ENCODE measurements around the gene WIPF3.

WIPF3 gene, protein sequence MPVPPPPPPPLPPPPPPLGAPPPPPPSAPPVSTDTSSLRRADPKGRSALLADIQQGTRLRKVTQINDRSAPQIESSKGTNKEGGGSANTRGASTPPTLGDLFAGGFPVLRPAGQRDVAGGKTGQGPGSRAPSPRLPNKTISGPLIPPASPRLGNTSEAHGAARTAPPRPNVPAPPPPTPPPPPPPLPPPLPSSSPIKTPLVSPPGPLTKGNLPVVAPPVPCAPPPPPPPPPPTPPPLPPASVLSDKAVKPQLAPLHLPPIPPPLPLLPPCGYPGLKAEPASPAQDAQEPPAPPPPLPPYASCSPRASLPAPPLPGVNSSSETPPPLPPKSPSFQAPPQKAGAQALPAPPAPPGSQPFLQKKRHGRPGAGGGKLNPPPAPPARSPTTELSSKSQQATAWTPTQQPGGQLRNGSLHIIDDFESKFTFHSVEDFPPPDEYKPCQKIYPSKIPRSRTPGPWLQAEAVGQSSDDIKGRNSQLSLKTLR

DNA sequence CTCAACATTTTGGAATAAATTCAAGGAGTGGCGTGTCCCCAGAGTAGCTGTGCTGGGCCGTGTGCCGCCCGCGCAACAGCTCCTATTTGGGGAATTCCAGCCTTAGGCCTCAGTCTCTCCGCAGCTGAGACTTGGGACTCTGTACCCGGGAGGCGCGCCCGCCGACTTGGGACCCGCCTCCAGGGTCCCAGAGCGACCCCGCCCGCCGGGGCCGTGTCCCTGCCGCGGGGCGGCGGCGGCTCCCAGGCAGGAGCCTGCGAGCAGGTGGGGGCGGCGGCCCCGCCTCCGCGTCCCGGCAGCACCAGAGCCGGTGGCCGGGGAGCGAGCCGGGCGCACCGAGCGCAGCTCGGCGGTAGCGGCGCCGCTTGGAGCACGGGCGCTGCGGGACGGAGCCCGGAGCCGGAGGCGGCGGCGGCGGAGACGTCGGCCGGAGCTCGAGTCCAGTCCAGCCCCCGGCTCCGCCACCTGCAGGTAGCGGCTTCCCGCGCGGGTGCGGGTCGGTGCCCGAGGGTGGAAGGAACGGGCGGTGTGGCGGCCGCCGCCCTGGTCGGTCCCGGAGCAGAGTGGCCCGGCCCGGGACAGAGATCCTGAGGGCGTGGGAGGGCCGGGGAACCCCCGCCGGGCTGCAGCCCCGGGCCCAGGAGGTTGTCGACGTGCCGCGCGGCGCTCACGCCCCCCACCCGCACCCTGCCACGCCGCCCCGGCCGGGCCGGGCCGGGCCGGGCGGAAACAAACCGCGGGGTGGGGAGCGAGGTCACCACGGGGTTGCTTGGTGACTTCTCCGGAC is at the start of gene WIPF3:
Gene WIPF3, plus strand, starts transcription at position 301 of the 787 bp plus-strand sequence. CDS start 28,217 bp downstream, outside the sequence.
- no peak for DNase-seq (ENCODE audit: low read depth)

DNA sequence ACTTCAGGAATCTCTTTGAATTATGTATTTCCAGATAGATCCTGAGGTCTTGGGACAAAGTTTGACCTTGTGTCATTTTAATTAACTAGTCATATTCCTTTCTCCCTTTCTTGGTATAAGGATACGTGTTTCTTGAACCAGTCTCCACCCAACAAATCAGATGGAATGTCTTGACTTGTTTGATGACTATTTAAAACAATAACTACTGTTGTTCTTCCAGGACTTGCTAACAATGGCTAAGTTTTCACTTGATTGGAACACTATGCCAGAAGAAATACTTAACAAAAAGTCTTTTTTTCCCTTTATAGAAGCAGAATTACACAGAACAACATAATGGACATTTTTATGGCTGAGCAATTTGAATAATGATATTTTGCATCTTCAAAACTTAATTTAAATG is 43.0 kb upstream of the WIPF3 start:
- DNase-seq (ENCODE audit: low read depth), result no peak

DNA sequence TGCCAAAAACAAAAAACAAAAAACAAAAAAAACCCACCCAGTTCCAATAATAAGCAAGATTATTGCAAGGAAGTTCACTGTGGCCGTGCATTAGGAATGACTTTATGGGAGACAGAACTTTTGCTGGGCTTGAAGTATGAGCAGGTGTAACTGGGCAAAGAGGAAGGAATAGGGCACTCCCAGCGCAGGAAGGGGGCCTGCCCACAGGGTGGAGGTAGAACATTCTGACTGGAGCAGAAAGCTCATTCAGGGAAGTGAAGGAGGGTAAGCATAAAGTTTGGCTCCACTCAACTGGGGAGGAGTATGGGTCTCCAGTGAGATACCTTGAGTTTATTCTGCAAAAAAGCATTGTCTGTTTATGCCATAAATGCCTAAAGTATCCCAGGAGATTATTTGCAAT is 42.1 kb upstream of the WIPF3 start:
- DNase-seq (ENCODE audit: low read depth), result no peak

DNA sequence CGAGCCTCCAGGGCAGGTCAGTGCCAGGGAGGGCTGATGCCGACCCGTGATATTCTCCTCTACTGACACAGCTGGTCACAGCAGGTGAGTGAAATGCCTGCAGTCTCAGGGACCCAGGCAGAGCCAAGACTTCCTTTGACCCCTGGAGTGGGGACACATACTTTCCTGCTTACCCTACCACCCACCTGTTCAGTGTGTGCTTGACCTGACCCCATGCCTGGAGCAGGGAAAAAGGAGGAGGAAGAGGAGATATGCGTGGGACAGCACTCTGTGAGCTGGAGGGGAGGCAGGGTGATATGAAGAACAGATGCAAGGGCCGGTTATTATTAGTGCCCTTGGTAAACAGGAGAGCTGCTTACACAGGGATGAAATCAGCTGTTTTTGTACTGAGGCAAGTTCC is 40.8 kb upstream of the WIPF3 start:
- no peak for DNase-seq (ENCODE audit: low read depth)

DNA sequence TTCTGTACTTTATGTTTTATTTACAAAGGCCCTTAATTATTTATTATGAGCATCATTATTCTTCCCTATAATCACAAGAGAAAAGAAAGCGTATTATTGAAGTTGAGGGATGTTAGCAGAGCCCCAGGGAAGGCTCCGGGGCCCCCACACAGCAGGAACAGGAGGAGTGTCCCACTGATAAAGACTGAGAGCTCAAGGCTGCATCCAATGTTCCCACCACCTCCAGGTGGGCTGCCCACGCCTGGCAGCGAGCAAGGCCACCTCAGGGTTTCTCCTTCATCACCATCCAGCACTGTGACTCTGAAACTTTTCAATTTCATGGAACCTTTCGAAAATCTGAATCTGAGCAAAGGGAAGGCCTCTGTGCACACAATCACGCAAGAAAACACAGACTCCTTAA is 35.9 kb upstream of the WIPF3 start:
- no peak for DNase-seq (ENCODE audit: low read depth)

DNA sequence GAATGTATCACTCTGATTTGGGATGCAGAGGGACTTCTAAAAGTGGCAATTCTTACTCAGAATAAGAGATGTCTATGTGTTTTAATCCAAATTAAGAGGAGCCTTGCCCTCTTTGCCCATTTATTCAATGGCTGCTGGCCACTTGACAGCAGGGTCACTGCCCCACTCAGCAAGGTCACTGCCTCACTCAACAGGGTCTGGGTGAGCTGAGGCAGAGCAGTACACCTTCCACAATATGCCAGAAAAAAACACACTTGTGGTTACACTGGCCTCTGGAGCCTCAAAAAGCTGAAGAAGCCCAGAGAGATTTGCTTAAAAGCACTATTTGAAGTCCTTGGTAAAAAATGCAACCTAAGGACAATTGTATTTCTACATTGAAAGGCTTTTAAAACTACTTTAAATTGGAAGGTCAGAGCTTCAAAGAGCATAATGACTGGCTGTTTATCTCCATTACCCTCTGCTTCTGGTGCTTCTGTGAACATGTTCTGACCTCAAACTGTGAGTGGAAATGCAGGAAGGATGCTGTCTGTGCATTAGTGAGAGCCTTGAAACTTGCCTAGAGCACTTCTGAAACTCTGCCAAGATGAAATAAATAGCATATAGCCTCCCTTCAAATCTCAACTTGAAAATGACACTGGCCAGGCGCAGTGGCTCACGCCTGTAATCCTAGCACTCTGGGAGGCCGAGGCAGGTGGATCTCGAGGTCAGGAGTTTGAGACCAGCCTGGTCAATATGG is 35.1 kb upstream of the WIPF3 start:
- DNase-seq (ENCODE audit: low read depth), result no peak

DNA sequence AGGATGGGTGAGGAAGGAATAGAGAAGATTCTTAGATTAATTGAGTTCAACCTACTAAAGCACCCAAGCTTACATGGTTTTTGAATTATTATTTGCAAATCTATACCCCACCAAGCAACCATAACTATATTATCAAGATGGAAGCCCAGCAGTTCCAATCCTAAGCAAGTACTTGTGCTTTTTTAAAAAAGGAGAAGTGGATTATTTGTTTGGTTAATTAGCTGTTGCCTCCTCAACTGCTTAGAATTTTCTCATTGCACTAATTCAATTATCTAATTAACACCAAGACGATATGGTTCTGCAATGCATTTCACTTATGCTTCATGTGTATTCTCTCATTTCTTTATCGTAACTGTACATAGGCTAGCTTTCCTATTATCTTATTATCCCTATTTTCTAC is 27.3 kb upstream of the WIPF3 start:
- DNase-seq (ENCODE audit: low read depth), result no peak

DNA sequence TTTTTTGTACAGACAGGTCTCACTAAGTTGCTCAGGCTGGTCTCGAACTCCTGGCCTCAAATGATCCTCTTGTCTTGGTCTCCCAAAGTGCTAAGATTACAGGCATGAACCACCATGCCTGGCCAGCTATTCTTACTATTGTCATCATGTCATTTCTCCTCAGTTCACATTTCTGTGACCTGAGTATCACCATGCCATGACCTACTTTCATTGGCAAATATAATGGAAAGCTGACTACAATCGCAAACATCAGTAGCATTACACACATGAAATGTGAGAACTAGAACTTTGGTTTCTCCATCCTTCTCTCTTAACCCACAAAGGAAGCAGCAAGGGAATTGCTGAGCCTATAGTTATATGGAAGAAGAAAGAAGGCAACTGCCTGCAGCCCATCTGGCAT is 26.0 kb upstream of the WIPF3 start:
- DNase-seq (ENCODE audit: low read depth), result no peak

DNA sequence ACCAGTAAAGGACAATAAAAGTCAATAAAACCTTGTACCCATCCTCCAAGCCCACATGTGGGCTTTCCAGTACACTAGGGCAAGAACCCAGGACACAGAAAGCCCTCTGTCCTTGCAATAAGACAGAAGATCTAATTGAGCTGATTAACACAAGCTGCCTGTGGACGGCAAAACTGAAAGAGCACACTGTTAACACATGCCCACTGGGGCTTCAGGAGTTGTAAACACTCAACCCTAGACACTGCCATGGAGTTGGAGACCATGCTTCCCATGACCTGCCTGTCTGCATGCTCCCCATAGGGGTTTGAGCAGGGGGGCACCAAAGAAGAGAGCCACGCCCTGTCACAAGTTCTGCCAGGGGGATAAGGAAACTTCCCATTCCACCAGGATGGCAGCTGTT is 22.6 kb upstream of the WIPF3 start:
- no peak for DNase-seq (ENCODE audit: low read depth)

DNA sequence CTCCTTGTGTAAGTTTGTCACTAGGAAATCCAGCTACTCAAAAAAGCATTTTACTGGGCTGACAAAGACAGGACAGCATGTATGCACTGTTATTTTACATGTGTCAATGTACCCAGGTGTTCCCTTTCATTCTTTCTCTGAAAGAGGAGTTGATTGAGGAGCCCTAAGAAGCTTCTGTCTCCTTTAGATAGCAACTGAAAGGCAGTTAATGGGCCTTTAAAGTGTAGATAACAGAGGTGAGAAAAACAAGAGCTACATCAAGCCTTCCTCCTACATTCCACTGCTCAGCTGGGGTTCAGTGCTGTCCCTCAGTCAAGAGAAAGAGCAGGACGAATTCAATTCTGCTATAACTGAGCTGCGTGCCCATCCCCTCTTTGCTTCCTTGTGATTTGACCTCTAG is 12.8 kb upstream of the WIPF3 start:
- DNase-seq (ENCODE audit: low read depth), result no peak

DNA sequence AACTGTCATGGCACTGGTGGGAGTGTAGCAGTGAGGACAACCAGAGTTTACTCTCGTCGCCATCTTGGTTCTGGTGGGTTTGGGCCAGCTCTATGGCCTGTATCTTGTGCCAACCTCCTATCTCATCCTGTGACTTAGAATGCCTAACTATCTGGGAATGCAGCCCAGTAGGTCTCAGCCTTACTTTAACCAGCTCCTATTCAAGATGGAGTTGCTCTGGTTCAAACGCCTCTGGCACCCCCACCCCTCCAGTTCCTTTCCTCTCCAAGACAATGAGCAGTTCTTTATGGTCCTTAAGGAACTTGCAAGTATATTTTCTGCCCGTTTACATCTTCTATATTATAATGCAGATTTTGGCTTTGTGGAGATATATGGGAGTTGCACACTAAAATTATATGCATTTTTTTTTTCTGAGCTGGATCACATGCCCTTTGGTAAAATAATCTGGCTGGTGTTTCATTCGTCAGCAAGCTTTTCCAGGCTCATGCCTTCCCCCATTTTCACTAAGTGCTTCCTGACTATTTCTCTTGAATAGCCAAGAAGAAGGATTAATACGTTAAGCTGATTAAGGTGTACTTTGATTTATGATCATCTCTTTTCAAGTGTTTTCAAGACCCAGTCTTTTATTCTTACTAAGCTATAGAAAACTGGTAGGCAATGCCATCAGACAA is 11.2 kb upstream of the WIPF3 start:
- no peak for DNase-seq (ENCODE audit: low read depth)

DNA sequence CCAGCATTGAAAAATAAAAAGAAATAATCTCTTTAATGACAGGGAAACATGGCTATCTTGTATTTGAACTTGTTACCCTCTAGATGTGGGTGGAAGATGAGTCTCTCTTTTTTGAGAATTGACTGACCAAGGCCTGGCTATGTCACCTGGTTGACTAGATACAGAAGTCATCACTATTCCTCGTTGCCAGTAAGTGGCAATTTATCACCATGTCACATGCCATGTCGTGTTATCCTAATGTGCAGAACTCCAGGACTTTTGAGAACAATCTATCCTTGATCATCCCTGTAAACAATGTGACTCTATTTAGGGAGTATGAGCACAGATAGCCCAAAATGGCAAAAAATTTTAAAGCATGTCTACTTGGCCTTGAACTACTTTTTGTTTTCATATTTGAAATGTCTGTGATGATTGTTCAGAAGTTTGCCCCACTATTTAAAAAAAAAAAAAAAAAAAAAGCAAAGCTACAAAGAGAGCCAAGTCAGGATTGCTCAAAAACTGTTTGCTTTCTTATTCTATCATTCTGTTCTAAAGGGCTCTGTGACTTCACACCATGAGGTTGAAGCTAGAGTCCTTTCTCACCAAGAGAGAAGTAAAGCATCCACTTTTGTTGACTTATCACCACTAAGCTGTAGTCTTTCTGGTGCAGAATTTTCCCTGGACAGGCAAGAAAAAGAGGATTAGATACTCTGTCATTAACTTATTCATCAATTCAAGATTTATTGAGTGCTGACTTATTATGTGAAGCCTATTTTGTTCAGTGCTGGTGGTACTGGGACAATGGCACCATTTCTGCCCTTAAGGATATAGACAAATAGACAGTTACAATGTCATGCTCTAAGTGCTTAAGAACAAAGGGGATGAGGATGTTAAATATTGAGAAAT is 10.4 kb upstream of the WIPF3 start:
- no peak for DNase-seq (ENCODE audit: low read depth)

DNA sequence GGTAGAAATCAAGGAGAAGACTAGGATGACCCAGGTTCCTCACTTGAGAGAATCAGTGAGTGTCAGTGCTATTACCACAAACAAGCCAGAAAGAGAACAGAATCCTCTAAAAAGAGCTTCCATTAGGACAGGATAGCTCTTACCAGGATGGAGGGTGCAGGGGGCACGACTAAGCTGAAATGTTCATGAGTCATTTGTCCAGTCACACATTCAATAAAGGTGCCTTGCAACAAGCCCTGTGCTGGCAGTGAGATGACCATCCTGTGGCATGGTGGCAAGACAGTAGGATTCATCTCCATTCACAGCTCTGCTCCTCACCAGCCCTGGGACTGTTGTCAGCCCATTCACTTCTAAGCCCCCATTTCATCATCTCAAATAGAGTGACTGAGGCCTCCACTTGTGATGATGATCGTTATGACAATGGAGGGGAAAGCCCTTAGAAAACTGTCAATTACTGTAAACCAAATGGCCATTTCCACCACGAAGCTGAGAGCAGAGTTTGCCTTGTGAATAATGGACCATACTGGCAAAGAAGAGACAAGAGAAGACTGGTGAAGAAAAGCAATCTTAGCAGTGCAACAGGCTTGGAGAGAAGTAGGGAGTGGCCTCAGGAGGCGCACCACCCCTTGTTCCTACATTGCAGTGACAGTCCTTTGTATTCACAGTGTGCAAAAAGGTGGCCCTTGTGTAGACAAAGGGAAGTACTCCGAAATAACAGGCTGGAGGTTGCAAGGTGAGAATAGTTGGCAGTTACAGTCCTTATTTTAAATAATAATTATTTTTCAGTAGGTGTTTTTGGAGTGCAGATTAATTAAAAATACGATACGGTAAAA is 9.0 kb upstream of the WIPF3 start:
- DNase-seq (ENCODE audit: low read depth), result no peak

DNA sequence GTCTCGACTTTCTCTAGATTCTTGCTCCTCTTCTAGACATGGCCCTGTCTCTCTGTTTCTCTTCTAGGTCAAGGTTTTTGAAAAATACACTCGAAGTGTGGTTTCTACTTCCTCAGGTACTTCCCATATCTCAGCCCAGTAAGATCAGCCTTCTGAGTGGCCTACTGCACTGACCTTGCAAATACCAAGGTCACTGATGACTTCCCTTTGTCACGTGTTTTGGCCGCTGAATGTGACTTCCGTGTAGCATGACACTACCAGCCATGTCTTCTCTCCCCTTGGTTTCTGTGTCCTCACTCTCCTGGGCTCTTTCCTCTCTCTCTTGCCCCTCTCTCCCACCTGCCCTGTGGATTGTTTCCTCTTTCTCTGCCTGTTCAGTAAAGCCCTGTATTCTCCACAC is 7.9 kb upstream of the WIPF3 start:
- DNase-seq (ENCODE audit: low read depth), result no peak

DNA sequence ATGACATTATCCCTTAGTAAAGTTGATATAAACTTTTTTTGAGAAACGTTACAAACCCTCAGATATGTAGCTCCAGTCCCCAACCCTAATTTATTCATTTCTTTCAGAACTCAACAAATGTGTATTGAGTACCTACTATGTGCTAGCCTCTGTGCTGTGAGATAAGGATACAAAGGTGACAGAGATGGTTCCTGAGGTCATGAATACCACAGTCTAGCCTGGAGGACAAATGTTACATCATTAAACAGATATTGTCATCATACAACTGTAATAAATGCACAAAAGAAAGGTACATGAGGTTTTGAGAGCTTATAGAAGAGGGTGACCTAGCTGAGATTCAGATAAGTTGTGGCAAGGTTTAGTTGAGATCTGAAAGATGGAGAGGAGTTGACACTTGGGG is 4.4 kb upstream of the WIPF3 start:
- DNase-seq (ENCODE audit: low read depth), result no peak

DNA sequence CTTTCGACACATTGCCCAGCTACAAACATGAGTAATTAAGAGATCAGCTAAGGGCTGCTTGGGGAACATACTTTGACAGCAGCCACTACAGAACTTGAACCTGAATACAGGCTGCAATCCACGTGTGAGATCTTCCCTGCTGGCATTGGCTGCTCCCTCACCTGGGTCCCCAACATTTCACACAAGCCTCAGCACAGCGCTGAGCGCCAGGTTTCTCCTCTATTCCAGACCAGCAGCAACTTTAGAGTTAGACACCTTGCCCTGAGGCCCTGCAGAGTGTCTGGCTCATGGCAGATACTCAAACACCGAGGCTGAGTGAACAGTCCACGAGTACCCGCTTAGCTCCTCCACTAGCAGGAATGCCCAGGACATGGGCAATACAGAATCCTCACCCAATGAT is 1.3 kb upstream of the WIPF3 start:
- no peak for DNase-seq (ENCODE audit: low read depth)

DNA sequence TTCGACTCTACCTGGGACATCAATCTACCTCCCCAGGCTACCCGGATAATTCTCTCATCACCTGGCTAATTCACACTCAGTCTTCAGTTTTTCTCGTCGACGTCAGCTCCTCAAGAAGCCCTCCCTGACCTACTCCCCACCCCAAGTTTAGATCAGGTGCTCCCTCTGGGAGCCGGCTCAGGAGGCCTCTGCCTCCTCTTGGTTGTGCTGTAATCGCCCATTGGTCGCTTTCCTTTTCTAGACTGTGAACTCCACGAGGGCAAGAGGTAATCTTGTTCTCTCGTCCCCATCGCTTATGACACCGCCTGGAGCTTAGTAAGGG is 461 bp upstream of the WIPF3 start:
- DNase-seq (ENCODE audit: low read depth), result no peak

DNA sequence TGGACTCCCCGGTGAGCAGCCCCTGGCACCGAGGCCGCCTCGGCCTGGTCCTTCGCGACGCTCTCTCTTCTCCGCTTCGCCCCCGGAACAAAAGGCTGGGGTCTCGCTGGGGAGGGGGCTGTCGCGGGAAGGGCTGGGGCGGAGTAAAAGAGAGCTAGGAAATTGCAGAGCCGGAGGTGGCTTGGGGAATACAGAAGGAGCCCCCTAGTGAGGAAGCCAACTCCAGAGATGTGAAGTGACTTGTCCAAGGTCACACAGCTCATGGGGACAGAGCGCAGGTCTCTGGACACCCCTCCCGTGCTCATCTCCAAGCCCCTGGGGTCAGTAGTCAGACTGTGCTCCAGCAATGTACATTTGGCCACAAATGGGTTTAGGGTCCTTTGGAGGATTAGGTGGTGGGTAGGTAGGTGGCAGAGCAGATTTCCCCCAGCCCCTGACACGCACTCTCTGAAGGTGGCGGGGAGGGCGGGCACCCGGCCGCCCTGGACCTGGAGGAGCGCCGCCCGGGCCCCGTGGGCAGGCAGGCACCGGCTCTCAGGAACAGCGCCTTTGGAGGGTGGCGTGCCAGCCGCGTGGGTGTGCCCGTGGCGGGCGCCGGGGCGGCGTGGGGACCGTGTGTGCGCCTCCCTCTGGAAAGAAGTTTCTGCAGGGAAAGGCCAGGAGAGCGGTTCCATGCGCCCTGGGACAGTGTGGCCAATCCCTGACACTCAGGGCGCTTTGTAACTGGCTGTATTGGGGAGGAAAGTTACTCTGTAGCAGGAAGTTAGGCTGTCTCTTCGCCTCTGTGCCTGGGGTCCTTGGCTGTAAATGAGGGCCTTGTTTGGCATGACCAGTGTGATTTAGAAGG is 910 bp downstream of the WIPF3 start:
- no peak for DNase-seq (ENCODE audit: low read depth)

DNA sequence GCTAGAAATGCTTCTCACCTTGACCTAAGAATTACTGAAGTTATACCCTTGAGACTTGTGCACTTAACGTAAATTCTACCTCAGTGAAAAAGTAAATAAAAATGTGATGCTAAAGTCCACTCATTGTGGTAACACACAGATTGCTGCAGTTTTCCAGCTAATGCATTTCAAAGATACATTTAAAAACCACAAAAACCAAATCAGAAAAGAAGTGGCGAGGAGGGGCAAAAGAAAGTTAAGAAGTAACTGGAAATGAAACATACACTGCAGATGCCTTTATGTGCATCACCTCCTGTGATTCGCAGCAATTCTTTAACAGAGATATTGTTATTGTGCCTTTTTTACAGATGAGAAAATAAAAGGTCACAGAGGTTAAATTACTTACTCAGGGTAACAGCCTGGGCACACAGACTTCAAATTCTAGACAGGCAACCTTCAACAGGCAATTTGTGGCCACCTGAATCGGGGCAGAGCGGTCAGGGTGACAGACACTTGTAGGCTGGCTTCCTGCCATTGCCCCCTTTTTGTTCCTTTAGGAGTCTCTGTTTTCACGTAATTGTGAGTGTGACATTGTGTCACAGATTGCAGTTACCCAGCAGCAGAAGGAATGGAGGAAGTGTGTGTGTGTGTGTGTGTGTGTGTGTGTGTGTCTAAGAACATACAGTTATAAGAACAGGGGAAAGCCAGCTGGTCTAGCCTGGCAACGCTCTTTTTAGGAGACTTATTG is 1.9 kb downstream of the WIPF3 start:
- no peak for DNase-seq (ENCODE audit: low read depth)

Measured in HS-5 (cell line).